GM12865 (cell line): Measurements from ENCODE around the gene ARSJ.
A peak's percentile ranks its signal among the peaks of the same experiment; 100 is the strongest.

Experiments used
- DNase-seq: peaks from one replicate; pipeline ENCODE4 v3.0.0; 2010; ENCODE audit warnings: low read depth
- H3K4me3 ChIP-seq: 2 replicates; pipeline ENCODE4 v1.5.1; 2011; ENCODE audit warnings: mild to moderate bottlenecking, low read depth, low read length, control low read depth
- CTCF ChIP-seq: IDR thresholded peaks from 2 replicates; pipeline ENCODE4 v1.5.1; 2011; ENCODE audit warnings: low read length, control low read depth, low read depth, inconsistent platforms; ENCODE audit not compliant: insufficient read depth; ENCODE audit errors: missing control alignments

The ARSJ gene

GRCh38 chr4:113959539-113959937, 19.9 kb downstream of the ARSJ start:
- DNase-seq = no peak
- TF ChIP-seq CTCF = no peak
- H3K4me3 ChIP-seq = no peak overlapping the region

- DNase-seq = peak; percentile 10
- H3K4me3 ChIP-seq = no peak overlapping the region
- no peak for TF ChIP-seq CTCF
These were observed 20.5 kb downstream of the ARSJ start for GRCh38 chr4:113958766-113959538.

GRCh38 chr4:113957956-113958355, 21.5 kb downstream of the ARSJ start:
- H3K4me3 ChIP-seq = no peak overlapping the region
- DNase-seq = no peak
- TF ChIP-seq CTCF = no peak

GRCh38 chr4:113955948-113956347, 23.5 kb downstream of the ARSJ start:
- DNase-seq = peak; percentile 35
- H3K4me3 ChIP-seq = no peak overlapping the region
- TF ChIP-seq CTCF = no peak

GRCh38 chr4:113955411-113955810, 24.0 kb downstream of the ARSJ start:
- no peak for TF ChIP-seq CTCF
- no peak overlapping the region for H3K4me3 ChIP-seq

GRCh38 chr4:113953888-113954287, 25.6 kb downstream of the ARSJ start:
- no peak for TF ChIP-seq CTCF
- no peak overlapping the region for H3K4me3 ChIP-seq
- no peak for DNase-seq

More at GRCh38 chr4:113955411-113955810, 24.0 kb downstream of the ARSJ start:
- no peak for DNase-seq
